ENCODE data around the gene LARGE1. TPM values are rescaled to one million over a fixed set of nuclear protein-coding genes. Genes with fewer than 3 reads are reported as not detected.
"Not testable (repeated sequence)": the region's sequence is repeated elsewhere in the genome, so short reads cannot be mapped to it uniquely, and the experiment has no call there.

LARGE1 gene
- total and polyA plus RNA-seq, 2 experiments from 2014 or later: 1.5 to 12.8 TPM

GRCh38 chr22:33861216-33861875 lies 58.9 kb downstream of the LARGE1 start:
- Histone ChIP-seq H3F3A (ENCODE audit: insufficient read depth) (no peaks in the 10 kb centered on the region), H2AFZ (no peak overlapping the region), H3K4me1 (ENCODE audit: insufficient read depth) (no peaks in the 10 kb centered on the region), H3K27me3 (replicated peaks; ENCODE audit: insufficient read depth) (no peaks in the 10 kb centered on the region), H4K20me1 (ENCODE audit: insufficient read depth) (no peaks in the 10 kb centered on the region), H3K9ac (no peak overlapping the region), H3K9me2 (ENCODE audit: insufficient read depth) (no peaks in the 10 kb centered on the region), H3K4me2 (ENCODE audit: unreplicated experiment) (no peak overlapping the region), H3K79me2 (ENCODE audit: insufficient read depth) (peaks cover 29% of the 10 kb centered on the region), H3K36me3 (ENCODE audit: low read depth) (no peaks in the 10 kb centered on the region), H3K9me3 (ENCODE audit: low read depth) (no peaks in the 10 kb centered on the region), H3K27ac (no peak overlapping the region), H3K4me3 (no peak overlapping the region)
- WGBS, 2 experiments (ENCODE audit: low coverage in 1 of 2, low lambda C conversion rate in 2 of 2, missing lambda C conversion rate in 2 of 2): 94% methylated on average over 12 of the region's 12 CpGs
- DNase-seq: no peak
- in situ Hi-C loops (cut with MboI): no loop called here
- no peak for TF ChIP-seq EZH2 (IDR thresholded peaks at IDR 0.05; ENCODE audit: insufficient read depth, poor library complexity, severe bottlenecking)
- no peak for TF ChIP-seq EZH2phosphoT487 (IDR thresholded peaks at IDR 0.05; ENCODE audit: insufficient read depth, low read depth)

DNA sequence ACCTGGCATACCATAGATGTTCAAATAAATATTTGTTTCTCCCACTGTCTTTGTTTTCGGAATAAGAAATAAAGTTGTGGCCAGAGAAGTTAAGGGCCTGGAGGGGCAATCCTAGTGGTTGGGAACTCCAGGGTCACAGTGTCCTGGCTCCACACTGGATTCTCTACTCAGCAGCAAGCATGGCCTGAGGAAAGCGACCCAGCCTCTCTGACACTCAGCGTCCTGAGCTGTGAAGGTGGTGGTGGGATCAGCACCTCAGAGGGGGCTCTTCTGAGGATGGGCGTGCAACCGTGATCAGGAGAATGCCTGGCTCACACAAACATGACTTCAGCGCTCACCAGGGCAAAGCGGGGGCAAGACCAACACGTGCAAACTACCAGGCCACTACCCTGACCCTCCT lies 59.9 kb downstream of the LARGE1 start:
- Histone ChIP-seq H3K9ac (no peak overlapping the region), H3K27ac (no peak overlapping the region), H3K79me2 (ENCODE audit: insufficient read depth) (peaks cover 39% of the 10 kb centered on the region), H3K27me3 (replicated peaks; ENCODE audit: insufficient read depth) (no peaks in the 10 kb centered on the region), H3K9me2 (ENCODE audit: insufficient read depth) (no peaks in the 10 kb centered on the region), H3K4me1 (ENCODE audit: insufficient read depth) (no peaks in the 10 kb centered on the region), H3K36me3 (ENCODE audit: low read depth) (no peaks in the 10 kb centered on the region), H2AFZ (no peak overlapping the region), H3K4me2 (ENCODE audit: unreplicated experiment) (no peak overlapping the region), H3K9me3 (ENCODE audit: low read depth) (no peaks in the 10 kb centered on the region), H4K20me1 (ENCODE audit: insufficient read depth) (no peaks in the 10 kb centered on the region), H3F3A (ENCODE audit: insufficient read depth) (no peaks in the 10 kb centered on the region), H3K4me3 (no peak overlapping the region)
- DNase-seq: no peak
- in situ Hi-C loops (cut with MboI): no loop called here
- TF ChIP-seq EZH2phosphoT487 (IDR thresholded peaks at IDR 0.05; ENCODE audit: insufficient read depth, low read depth) (no peak), EZH2 (IDR thresholded peaks at IDR 0.05; ENCODE audit: insufficient read depth, poor library complexity, severe bottlenecking) (no peak)
- 91 to 96% methylated on average over 8 of the region's 8 CpGs for WGBS, 2 experiments (ENCODE audit: low coverage in 1 of 2, low lambda C conversion rate in 2 of 2, missing lambda C conversion rate in 2 of 2)

DNA sequence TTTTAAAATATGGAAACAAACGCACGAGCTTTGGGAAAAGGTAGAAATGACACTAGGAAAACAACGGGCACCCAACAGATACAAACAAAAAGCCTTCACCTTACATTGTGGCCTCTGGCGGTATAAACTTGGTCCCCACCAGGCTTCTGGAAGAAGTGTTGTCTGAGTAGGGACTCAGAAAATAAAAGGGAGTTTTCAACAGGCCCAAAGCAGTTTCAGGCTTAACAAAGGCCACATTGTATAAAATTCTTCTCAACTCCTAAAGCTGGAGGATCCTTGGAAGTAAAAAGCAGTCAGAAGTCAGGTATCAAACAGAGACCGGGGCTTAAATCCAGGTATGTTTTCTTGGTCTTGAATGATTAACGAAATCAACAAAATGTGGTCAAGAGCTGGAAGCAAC lies 61.0 kb downstream of the LARGE1 start:
- Histone ChIP-seq H3K4me1 (ENCODE audit: insufficient read depth) (peaks cover 7% of the 10 kb centered on the region), H3K9ac (no peak overlapping the region), H3K79me2 (ENCODE audit: insufficient read depth) (peaks cover 50% of the 10 kb centered on the region), H4K20me1 (ENCODE audit: insufficient read depth) (no peaks in the 10 kb centered on the region), H3K27ac (no peak overlapping the region), H3F3A (ENCODE audit: insufficient read depth) (no peaks in the 10 kb centered on the region), H3K9me3 (ENCODE audit: low read depth) (no peaks in the 10 kb centered on the region), H2AFZ (no peak overlapping the region), H3K9me2 (ENCODE audit: insufficient read depth) (no peaks in the 10 kb centered on the region), H3K4me3 (no peak overlapping the region), H3K4me2 (ENCODE audit: unreplicated experiment) (no peak overlapping the region), H3K36me3 (ENCODE audit: low read depth) (no peaks in the 10 kb centered on the region), H3K27me3 (replicated peaks; ENCODE audit: insufficient read depth) (no peaks in the 10 kb centered on the region)
- DNase-seq: no peak
- WGBS, 2 experiments (ENCODE audit: low coverage in 1 of 2, low lambda C conversion rate in 2 of 2, missing lambda C conversion rate in 2 of 2): 85 to 89% methylated on average over 6 of the region's 6 CpGs
- TF ChIP-seq EZH2phosphoT487 (IDR thresholded peaks at IDR 0.05; ENCODE audit: insufficient read depth, low read depth) (no peak), EZH2 (IDR thresholded peaks at IDR 0.05; ENCODE audit: insufficient read depth, poor library complexity, severe bottlenecking) (no peak)
- in situ Hi-C loops (cut with MboI): no loop called here

DNA sequence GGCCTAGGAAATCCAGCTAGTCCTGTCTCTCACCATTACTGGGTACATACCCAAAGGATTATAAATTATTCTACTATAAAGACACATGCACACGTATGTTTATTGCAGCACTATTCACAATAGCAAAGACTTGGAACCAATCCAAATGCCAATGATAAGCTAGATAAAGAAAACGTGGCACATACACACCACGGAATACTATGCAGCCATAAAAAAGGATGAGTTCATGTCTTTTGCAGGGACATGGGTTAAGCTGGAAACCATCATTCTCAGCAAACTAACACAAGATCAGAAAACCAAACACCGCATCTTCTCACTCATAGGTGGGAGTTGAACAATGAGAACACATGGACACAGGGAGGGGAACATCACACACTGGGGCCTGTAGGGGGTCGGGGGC lies 61.6 kb downstream of the LARGE1 start:
- H3K9me2 ChIP-seq (ENCODE audit: insufficient read depth); H2AFZ ChIP-seq; H3K9me3 ChIP-seq (ENCODE audit: low read depth); H3K4me2 ChIP-seq (ENCODE audit: unreplicated experiment); H3K9ac ChIP-seq; H3F3A ChIP-seq (ENCODE audit: insufficient read depth); DNase-seq; in situ Hi-C loops (cut with MboI); H3K27me3 ChIP-seq (replicated peaks; ENCODE audit: insufficient read depth); H3K27ac ChIP-seq; H3K4me1 ChIP-seq (ENCODE audit: insufficient read depth); H4K20me1 ChIP-seq (ENCODE audit: insufficient read depth); H3K36me3 ChIP-seq (ENCODE audit: low read depth); H3K4me3 ChIP-seq: not testable (repeated sequence)
- H3K79me2 ChIP-seq (ENCODE audit: insufficient read depth): peaks cover 46% of the 10 kb centered on the region
- 86 to 94% methylated on average over 5 of the region's 5 CpGs for WGBS, 2 experiments (ENCODE audit: low coverage in 1 of 2, low lambda C conversion rate in 2 of 2, missing lambda C conversion rate in 2 of 2)

DNA sequence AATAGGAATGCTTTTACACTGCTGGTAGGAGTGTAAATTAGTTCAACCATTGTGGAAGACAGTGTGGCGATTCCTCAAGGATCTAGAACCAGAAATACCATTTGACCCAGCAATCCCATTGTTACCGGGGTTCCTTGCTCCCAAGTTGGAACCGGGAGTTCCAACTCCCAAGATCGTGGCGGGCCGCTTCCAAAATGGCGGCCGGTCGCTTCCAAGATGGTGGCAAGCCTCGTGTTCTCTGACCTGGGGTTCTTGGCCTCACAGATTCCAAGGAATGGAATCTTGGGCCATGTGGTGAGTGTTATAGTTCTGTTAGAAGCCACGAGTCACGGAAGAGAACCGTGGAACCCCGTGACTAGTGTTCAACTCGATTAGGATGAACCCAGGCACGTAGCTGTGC lies 62.5 kb downstream of the LARGE1 start:
- WGBS, 2 experiments (ENCODE audit: low coverage in 1 of 2, low lambda C conversion rate in 2 of 2, missing lambda C conversion rate in 2 of 2): 96 to 98% methylated on average over 12 to 16 of the region's 16 CpGs
- in situ Hi-C loops (cut with MboI): not testable (repeated sequence)

More for the DNA sequence above, 62.5 kb downstream of the LARGE1 start:
- not testable (repeated sequence) for H2AFZ ChIP-seq; H3K4me1 ChIP-seq (ENCODE audit: insufficient read depth); DNase-seq; H3K4me2 ChIP-seq (ENCODE audit: unreplicated experiment); H3K36me3 ChIP-seq (ENCODE audit: low read depth); H3K9me2 ChIP-seq (ENCODE audit: insufficient read depth); H3K27ac ChIP-seq; H3K9me3 ChIP-seq (ENCODE audit: low read depth); H3K9ac ChIP-seq; H3K27me3 ChIP-seq (replicated peaks; ENCODE audit: insufficient read depth); H3F3A ChIP-seq (ENCODE audit: insufficient read depth); H3K4me3 ChIP-seq; H4K20me1 ChIP-seq (ENCODE audit: insufficient read depth)
- peaks cover 46% of the 10 kb centered on the region for H3K79me2 ChIP-seq (ENCODE audit: insufficient read depth)

Measured in GM23248 (cell line).